Measurements from ENCODE around the gene ATP8A2. TPM values are rescaled to one million over a fixed set of nuclear protein-coding genes. Genes with fewer than 3 reads are reported as not detected.

ATP8A2 gene
- total RNA-seq, 6 experiments from 2014 or later = not detected

DNA sequence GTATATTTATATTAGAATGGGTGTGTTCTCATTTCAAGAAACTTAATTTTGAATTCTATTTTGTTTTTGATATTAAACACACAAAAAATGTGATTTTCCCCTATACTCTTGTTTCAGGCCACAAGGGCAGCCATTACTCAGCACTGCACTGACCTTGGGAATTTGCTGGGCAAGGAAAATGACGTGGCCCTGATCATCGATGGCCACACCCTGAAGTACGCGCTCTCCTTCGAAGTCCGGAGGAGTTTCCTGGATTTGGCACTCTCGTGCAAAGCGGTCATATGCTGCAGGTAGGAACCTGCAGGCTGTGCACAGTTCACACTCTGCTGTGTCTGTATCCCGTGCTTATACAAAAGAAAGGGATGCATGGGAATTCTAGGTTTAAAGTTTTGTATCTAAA, 327.3 kb downstream of the ATP8A2 start:
- no peaks in the 10 kb centered on the region for H3K9me3 ChIP-seq
- no peaks in the 10 kb centered on the region for H3K36me3 ChIP-seq
- ATAC-seq (no peak), DNase-seq (no peak)
- 80% methylated on average over 9 of the region's 9 CpGs for WGBS (ENCODE audit: insufficient coverage, low coverage, low lambda C conversion rate, missing lambda C conversion rate)
- H3K4me1 ChIP-seq = no peaks in the 10 kb centered on the region
- no peaks in the 10 kb centered on the region for H3K27me3 ChIP-seq
- H3K4me3 ChIP-seq = no peak overlapping the region
- TF ChIP-seq POLR2A (IDR thresholded peaks at IDR 0.05) = no peak
- TF ChIP-seq, protein P1, sequence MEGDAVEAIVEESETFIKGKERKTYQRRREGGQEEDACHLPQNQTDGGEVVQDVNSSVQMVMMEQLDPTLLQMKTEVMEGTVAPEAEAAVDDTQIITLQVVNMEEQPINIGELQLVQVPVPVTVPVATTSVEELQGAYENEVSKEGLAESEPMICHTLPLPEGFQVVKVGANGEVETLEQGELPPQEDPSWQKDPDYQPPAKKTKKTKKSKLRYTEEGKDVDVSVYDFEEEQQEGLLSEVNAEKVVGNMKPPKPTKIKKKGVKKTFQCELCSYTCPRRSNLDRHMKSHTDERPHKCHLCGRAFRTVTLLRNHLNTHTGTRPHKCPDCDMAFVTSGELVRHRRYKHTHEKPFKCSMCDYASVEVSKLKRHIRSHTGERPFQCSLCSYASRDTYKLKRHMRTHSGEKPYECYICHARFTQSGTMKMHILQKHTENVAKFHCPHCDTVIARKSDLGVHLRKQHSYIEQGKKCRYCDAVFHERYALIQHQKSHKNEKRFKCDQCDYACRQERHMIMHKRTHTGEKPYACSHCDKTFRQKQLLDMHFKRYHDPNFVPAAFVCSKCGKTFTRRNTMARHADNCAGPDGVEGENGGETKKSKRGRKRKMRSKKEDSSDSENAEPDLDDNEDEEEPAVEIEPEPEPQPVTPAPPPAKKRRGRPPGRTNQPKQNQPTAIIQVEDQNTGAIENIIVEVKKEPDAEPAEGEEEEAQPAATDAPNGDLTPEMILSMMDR (IDR thresholded peaks at IDR 0.05) = no peak
- intact Hi-C loops (cut with DNase I) = no loop called here
- no peak overlapping the region for H3K27ac ChIP-seq

DNA sequence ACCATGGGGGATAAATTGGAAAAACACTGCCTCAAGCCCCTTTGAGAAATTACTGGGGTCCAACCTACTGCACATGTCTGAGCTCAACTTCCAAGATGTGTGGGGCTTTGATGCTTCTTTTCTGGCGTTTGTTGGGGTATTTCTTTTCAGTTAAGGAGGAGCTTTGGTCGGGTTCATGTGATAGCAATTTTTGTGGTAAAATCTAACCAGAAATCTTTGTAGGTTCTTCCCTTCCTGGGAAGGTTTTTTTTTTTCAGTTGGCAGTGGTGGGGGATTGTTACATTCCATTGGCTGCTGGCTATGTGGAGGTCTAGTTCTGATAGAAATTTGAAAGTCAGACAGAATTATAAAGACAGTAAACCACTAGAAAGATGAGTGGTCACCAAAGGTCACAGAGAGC, 327.8 kb downstream of the ATP8A2 start:
- DNase-seq (no peak), ATAC-seq (no peak)
- H3K27ac ChIP-seq = no peak overlapping the region
- H3K4me1 ChIP-seq = no peaks in the 10 kb centered on the region
- H3K36me3 ChIP-seq = no peaks in the 10 kb centered on the region
- H3K9me3 ChIP-seq = no peaks in the 10 kb centered on the region
- intact Hi-C loops (cut with DNase I) = no loop called here
- 31% methylated on average over 2 of the region's 2 CpGs for WGBS (ENCODE audit: insufficient coverage, low coverage, low lambda C conversion rate, missing lambda C conversion rate)
- H3K27me3 ChIP-seq = no peaks in the 10 kb centered on the region
- H3K4me3 ChIP-seq = no peak overlapping the region
- TF ChIP-seq POLR2A (IDR thresholded peaks at IDR 0.05) = no peak
- TF ChIP-seq, protein P1 (IDR thresholded peaks at IDR 0.05) = no peak

DNA sequence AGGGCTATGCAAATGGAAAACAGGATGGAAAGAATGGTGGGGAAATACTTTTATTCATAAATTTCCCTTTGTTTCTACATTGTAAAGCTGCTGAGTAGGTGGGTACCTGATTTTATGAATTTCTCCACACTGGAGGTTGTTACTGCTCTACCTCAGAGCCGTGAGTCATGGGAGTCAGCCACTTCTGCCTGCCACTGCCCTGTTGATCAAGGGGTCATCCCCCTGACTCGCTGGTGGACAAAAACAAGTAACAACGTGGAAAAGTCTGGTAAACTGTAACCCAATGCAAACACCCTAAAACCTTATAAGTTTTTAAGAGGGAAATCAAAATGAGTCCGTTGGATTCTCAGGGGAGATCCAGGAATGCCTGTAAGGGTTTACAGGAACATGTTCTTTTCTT, 329.5 kb downstream of the ATP8A2 start:
- H3K27me3 ChIP-seq = no peaks in the 10 kb centered on the region
- ATAC-seq = no peak
- H3K27ac ChIP-seq = no peak overlapping the region
- no peak for DNase-seq
- no peak overlapping the region for H3K4me3 ChIP-seq
- H3K9me3 ChIP-seq = no peaks in the 10 kb centered on the region
- no peak for TF ChIP-seq POLR2A (IDR thresholded peaks at IDR 0.05)
- TF ChIP-seq, protein P1 (IDR thresholded peaks at IDR 0.05) = no peak
- H3K4me1 ChIP-seq = no peaks in the 10 kb centered on the region
- intact Hi-C loops (cut with DNase I) = no loop called here
- H3K36me3 ChIP-seq = no peaks in the 10 kb centered on the region
- WGBS (ENCODE audit: insufficient coverage, low coverage, low lambda C conversion rate, missing lambda C conversion rate) = 12% methylated on average over 4 of the region's 4 CpGs

DNA sequence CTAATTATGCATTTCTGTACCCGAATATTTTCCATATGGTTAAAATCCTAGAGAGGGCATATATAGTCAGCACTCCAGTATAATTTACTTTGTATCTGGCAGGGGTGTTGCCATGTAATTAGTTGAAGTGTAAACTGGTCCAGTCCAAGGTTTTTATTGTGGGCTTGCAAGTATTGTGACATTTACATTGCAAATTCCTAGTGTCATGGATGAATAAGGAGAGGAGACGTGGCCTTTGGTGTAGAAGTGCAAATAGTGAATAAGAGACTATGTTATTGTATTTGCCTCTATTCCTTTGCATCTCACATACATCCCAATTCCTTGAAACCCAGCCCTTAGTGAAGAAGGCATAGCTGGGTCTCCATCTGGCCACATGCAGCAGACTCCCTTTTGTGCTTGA, 330.6 kb downstream of the ATP8A2 start:
- no peak for TF ChIP-seq POLR2A (IDR thresholded peaks at IDR 0.05)
- TF ChIP-seq, protein P1 (IDR thresholded peaks at IDR 0.05) = no peak
- intact Hi-C loops (cut with DNase I) = no loop called here
- DNase-seq = no peak
- H3K27ac ChIP-seq = no peak overlapping the region
- ATAC-seq = no peak
- WGBS (ENCODE audit: insufficient coverage, low coverage, low lambda C conversion rate, missing lambda C conversion rate) = 71% methylated on average over 2 of the region's 2 CpGs
- no peaks in the 10 kb centered on the region for H3K4me1 ChIP-seq
- no peak overlapping the region for H3K4me3 ChIP-seq
- no peaks in the 10 kb centered on the region for H3K27me3 ChIP-seq
- no peaks in the 10 kb centered on the region for H3K36me3 ChIP-seq
- H3K9me3 ChIP-seq = no peaks in the 10 kb centered on the region

DNA sequence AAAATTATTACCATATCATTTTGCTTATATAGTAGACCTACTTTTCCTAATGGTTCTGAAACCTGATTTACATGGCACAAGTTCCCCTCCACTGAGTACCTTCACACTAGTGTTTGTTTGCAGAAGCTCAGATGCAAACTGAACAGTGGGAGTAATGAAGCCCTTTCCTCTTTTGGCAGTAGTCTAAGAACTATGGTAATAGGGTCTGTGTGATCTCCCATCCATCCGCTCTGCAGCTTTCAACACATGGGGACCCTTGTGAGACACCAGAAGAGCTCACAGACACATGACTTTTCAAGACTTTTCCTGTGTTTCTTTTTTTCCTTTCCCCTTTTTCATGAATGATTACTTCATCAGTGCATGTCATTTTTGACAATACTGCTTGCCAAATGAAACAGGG, 336.0 kb downstream of the ATP8A2 start:
- DNase-seq = no peak
- 90% methylated on average over 1 of the region's 1 CpG for WGBS (ENCODE audit: insufficient coverage, low coverage, low lambda C conversion rate, missing lambda C conversion rate)

More for the DNA sequence above, 336.0 kb downstream of the ATP8A2 start:
- ATAC-seq = no peak
- H3K27ac ChIP-seq = no peak overlapping the region
- intact Hi-C loops (cut with DNase I) = no loop called here
- TF ChIP-seq, protein P1 (IDR thresholded peaks at IDR 0.05) = no peak
- TF ChIP-seq POLR2A (IDR thresholded peaks at IDR 0.05) = no peak
- H3K36me3 ChIP-seq = no peaks in the 10 kb centered on the region
- H3K4me1 ChIP-seq = no peaks in the 10 kb centered on the region
- H3K27me3 ChIP-seq = no peaks in the 10 kb centered on the region
- H3K9me3 ChIP-seq = no peaks in the 10 kb centered on the region
- H3K4me3 ChIP-seq = no peak overlapping the region

All from right lobe of liver (tissue), 6 donors.